K562 (cell line): ENCODE data around the gene GIGYF2.
"Not testable (repeated sequence)": the region's sequence is repeated elsewhere in the genome, so short reads cannot be mapped to it uniquely, and the experiment has no call there.

Source experiments
- BCL6 ChIP-seq: fragments of 250-450 bp; sonication (Bioruptor Pico); IDR thresholded peaks from 2 replicates; pipeline ENCODE4 v1.4.0; 2020
- CBX2 ChIP-seq: fragments of 200-600 bp; sonication (generic); IDR thresholded peaks from one replicate; pipeline ENCODE4 v1.6.1; 2012; ENCODE audit warnings: mild to moderate bottlenecking, low read length, inconsistent platforms; ENCODE audit not compliant: insufficient read depth, poor library complexity, severe bottlenecking
- FOXM1 ChIP-seq, 2 experiments: fragments of 450-650 bp in 1 of 2; sonication (generic) in 1 of 2; formaldehyde crosslinking in 1 of 2; IDR thresholded peaks; 2 replicates each; pipeline versions ENCODE4 v1.6.1 to v1.9.0; 2017 to 2022; ENCODE audit warnings: low read depth in 2 of 2, mild to moderate bottlenecking in 2 of 2, missing genetic modification reagents in 1 of 2, moderate library complexity in 1 of 2
- POLR2A ChIP-seq: fragments of 450-650 bp; conservative IDR thresholded peaks from 2 replicates; pipeline ENCODE4 v1.6.1; 2016
- PTRF ChIP-seq: fragments of 450-650 bp; IDR thresholded peaks from 2 replicates; pipeline ENCODE4 v1.6.1; 2016; ENCODE audit warnings: mild to moderate bottlenecking, missing genetic modification characterization, missing compliant biosample characterization
- TF ChIP-seq, protein P1 (sequence below), 3 experiments: fragments of 200-800 bp in 1 of 3; fragments of 250-450 bp in 1 of 3; fragments of 450-650 bp in 1 of 3; sonication (Bioruptor Pico) in 1 of 3; sonication (Bioruptor generic) in 1 of 3; formaldehyde crosslinking in 1 of 3; IDR thresholded peaks; 2 replicates each; pipeline versions ENCODE4 v1.6.1 to v1.8.0; 2016 to 2022; ENCODE audit warnings: mild to moderate bottlenecking in 2 of 3, missing genetic modification characterization in 2 of 3, missing compliant biosample characterization in 1 of 3, moderate library complexity in 1 of 3

DNA sequence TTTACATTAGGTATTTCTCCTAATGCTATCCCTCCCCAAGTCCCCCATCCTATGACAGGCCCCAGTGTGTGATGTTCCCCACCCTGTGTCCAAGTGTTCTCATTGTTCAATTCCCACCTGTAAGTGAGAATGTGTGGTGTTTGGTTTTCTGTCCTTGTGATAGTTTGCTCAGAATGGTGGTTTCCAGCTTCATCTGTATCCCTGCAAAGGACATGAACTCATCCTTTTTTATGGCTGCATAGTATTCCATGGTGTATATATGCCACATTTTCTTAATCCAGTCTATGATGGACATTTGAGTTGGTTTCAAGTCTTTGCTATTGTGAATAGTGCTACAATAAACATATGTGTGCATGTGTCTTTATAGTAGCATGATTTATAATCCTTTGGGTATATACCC is 22.9 kb downstream of the GIGYF2 start:
- TF ChIP-seq FOXM1 (IDR thresholded peaks at IDR 0.05; ENCODE audit: low read depth); FOXM1 (CRISPR knock-in tag; IDR thresholded peaks at IDR 0.05; ENCODE audit: low read depth); PTRF; POLR2A; CBX2; BCL6 (CRISPR knock-in tag): not testable (repeated sequence)
- TF ChIP-seq, protein P1, sequence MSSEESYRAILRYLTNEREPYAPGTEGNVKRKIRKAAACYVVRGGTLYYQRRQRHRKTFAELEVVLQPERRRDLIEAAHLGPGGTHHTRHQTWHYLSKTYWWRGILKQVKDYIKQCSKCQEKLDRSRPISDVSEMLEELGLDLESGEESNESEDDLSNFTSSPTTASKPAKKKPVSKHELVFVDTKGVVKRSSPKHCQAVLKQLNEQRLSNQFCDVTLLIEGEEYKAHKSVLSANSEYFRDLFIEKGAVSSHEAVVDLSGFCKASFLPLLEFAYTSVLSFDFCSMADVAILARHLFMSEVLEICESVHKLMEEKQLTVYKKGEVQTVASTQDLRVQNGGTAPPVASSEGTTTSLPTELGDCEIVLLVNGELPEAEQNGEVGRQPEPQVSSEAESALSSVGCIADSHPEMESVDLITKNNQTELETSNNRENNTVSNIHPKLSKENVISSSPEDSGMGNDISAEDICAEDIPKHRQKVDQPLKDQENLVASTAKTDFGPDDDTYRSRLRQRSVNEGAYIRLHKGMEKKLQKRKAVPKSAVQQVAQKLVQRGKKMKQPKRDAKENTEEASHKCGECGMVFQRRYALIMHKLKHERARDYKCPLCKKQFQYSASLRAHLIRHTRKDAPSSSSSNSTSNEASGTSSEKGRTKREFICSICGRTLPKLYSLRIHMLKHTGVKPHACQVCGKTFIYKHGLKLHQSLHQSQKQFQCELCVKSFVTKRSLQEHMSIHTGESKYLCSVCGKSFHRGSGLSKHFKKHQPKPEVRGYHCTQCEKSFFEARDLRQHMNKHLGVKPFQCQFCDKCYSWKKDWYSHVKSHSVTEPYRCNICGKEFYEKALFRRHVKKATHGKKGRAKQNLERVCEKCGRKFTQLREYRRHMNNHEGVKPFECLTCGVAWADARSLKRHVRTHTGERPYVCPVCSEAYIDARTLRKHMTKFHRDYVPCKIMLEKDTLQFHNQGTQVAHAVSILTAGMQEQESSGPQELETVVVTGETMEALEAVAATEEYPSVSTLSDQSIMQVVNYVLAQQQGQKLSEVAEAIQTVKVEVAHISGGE (CRISPR knock-in tag; IDR thresholded peaks at IDR 0.05): not testable (repeated sequence)
